Measurements from ENCODE around the gene CPEB3. TPM values are rescaled to one million over a fixed set of nuclear protein-coding genes. Genes with fewer than 3 reads are reported as not detected.
"Not testable (repeated sequence)": the region's sequence is repeated elsewhere in the genome, so short reads cannot be mapped to it uniquely, and the experiment has no call there.

Gene CPEB3
- total RNA-seq, 1 experiment from 2014 or later = 1.1 TPM

DNA sequence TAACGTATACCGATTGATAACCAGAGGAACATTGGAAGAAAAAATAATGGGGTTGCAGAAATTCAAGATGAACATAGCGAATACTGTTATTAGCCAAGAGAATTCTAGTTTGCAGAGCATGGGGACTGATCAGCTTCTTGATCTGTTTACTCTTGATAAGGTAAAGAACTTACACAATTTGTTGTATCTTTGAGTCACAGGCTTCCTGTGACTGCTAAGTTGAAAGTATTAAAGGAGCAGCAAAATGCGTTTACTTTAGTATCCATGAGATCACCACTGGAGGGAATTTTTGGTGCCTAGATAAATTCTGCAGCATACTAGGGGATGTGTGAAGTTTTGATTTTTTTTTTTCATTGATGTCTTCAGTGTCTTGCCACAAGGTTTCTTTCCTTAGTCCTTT is 263.7 kb downstream of the CPEB3 start:
- TF ChIP-seq, protein P1, sequence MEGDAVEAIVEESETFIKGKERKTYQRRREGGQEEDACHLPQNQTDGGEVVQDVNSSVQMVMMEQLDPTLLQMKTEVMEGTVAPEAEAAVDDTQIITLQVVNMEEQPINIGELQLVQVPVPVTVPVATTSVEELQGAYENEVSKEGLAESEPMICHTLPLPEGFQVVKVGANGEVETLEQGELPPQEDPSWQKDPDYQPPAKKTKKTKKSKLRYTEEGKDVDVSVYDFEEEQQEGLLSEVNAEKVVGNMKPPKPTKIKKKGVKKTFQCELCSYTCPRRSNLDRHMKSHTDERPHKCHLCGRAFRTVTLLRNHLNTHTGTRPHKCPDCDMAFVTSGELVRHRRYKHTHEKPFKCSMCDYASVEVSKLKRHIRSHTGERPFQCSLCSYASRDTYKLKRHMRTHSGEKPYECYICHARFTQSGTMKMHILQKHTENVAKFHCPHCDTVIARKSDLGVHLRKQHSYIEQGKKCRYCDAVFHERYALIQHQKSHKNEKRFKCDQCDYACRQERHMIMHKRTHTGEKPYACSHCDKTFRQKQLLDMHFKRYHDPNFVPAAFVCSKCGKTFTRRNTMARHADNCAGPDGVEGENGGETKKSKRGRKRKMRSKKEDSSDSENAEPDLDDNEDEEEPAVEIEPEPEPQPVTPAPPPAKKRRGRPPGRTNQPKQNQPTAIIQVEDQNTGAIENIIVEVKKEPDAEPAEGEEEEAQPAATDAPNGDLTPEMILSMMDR (conservative IDR thresholded peaks at IDR 0.05; ENCODE audit: low read depth, low read length) = no peak
- TF ChIP-seq EZH2 (IDR thresholded peaks at IDR 0.05; ENCODE audit: borderline replicate concordance, low read depth, low read length, poor library complexity, severe bottlenecking) = no peak
- no peak overlapping the region for H3K27ac ChIP-seq (ENCODE audit: low read depth, low read length, poor library complexity, severe bottlenecking)
- DNase-seq (ENCODE audit: low spot score) = no peak
- ChIA-PET POLR2A (ENCODE audit: low non-redundant PET) (no interaction called here), CTCF (no interaction called here)
- no peak overlapping the region for H3K4me3 ChIP-seq (ENCODE audit: low read depth, low read length, poor library complexity, severe bottlenecking)
- BruUV-seq (replicated peaks) = no TSS peak
- no peaks in the 10 kb centered on the region for H3K27me3 ChIP-seq (replicated peaks; ENCODE audit: insufficient read depth, low read depth, low read length, poor library complexity)
- H3K36me3 ChIP-seq (ENCODE audit: insufficient read depth, low read length, poor library complexity, severe bottlenecking) = peaks cover 74% of the 10 kb centered on the region
- no peaks in the 10 kb centered on the region for H3K4me1 ChIP-seq (ENCODE audit: insufficient read depth, low read length, poor library complexity, severe bottlenecking)
- no peaks in the 10 kb centered on the region for H3K9me3 ChIP-seq (ENCODE audit: low read depth, low read length, poor library complexity, severe bottlenecking)
- intact Hi-C loops (cut with micrococcal nuclease; ENCODE audit: unreplicated experiment) = no loop called here

DNA sequence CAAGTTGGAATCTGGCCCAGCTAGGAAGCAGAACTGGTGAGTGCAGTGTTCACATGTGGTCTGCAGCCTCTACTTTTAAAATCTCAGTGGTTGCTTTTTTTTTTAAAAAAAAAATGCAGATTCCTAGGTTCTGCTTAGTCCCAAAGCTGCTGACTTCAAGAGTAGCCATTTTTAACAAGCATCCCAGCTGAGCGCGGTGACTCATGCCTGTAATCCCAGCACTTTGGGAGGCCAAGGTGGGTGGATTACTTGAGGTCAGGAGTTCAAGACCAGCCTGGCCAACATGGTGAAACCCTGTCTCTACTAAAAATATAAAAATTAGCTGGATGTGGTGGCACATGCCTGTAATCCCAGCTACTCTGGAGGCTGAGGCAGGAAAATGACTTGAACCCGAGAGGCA is 265.5 kb downstream of the CPEB3 start:
- DNase-seq (ENCODE audit: low spot score); H3K27me3 ChIP-seq (replicated peaks; ENCODE audit: insufficient read depth, low read depth, low read length, poor library complexity); intact Hi-C loops (cut with micrococcal nuclease; ENCODE audit: unreplicated experiment); H3K9me3 ChIP-seq (ENCODE audit: low read depth, low read length, poor library complexity, severe bottlenecking); H3K27ac ChIP-seq (ENCODE audit: low read depth, low read length, poor library complexity, severe bottlenecking); H3K4me1 ChIP-seq (ENCODE audit: insufficient read depth, low read length, poor library complexity, severe bottlenecking); BruUV-seq (replicated peaks); H3K4me3 ChIP-seq (ENCODE audit: low read depth, low read length, poor library complexity, severe bottlenecking): not testable (repeated sequence)
- peaks cover 71% of the 10 kb centered on the region for H3K36me3 ChIP-seq (ENCODE audit: insufficient read depth, low read length, poor library complexity, severe bottlenecking)
- ChIA-PET POLR2A (ENCODE audit: low non-redundant PET) (interaction anchor here (0.5 kb wide), 1 partner anchor 419 kb away, joined by 6 read pairs; no protein-coding TSS in a partner anchor), CTCF (interaction anchor here (0.7 kb wide), 1 partner anchor 407 kb away, joined by 3 read pairs; no protein-coding TSS in a partner anchor)

DNA sequence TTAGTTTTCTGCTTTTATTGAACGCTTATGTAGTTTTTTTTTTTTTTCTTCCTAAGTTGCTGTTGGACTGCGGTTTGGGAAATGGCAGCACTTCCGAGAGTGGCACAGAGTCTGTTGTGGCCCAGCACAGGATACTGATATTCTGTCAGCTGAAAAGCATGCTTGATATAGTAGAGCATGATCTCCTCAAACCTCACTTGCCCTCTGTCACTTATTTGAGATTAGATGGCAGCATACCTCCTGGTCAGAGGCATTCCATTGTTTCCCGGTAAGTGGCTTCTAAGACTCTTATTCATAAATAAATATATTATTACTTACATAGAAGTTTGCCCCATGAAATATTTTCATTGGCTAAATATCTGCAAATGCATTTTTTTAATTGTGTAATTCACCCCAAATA is 266.2 kb downstream of the CPEB3 start:
- CTCF ChIA-PET = interaction anchor here (0.7 kb wide), 1 partner anchor 408 kb away, joined by 3 read pairs; no protein-coding TSS in a partner anchor
- no peak for TF ChIP-seq EZH2 (IDR thresholded peaks at IDR 0.05; ENCODE audit: borderline replicate concordance, low read depth, low read length, poor library complexity, severe bottlenecking)
- TF ChIP-seq, protein P1 (conservative IDR thresholded peaks at IDR 0.05; ENCODE audit: low read depth, low read length) = no peak
- Histone ChIP-seq H3K27me3 (replicated peaks; ENCODE audit: insufficient read depth, low read depth, low read length, poor library complexity) (no peaks in the 10 kb centered on the region), H3K27ac (ENCODE audit: low read depth, low read length, poor library complexity, severe bottlenecking) (no peak overlapping the region), H3K36me3 (ENCODE audit: insufficient read depth, low read length, poor library complexity, severe bottlenecking) (peaks cover 72% of the 10 kb centered on the region), H3K4me1 (ENCODE audit: insufficient read depth, low read length, poor library complexity, severe bottlenecking) (no peaks in the 10 kb centered on the region), H3K9me3 (ENCODE audit: low read depth, low read length, poor library complexity, severe bottlenecking) (no peaks in the 10 kb centered on the region), H3K4me3 (ENCODE audit: low read depth, low read length, poor library complexity, severe bottlenecking) (no peak overlapping the region)
- BruUV-seq (replicated peaks) = no TSS peak
- no peak for DNase-seq (ENCODE audit: low spot score)
- POLR2A ChIA-PET (ENCODE audit: low non-redundant PET) = no interaction called here
- intact Hi-C loops (cut with micrococcal nuclease; ENCODE audit: unreplicated experiment) = no loop called here

DNA sequence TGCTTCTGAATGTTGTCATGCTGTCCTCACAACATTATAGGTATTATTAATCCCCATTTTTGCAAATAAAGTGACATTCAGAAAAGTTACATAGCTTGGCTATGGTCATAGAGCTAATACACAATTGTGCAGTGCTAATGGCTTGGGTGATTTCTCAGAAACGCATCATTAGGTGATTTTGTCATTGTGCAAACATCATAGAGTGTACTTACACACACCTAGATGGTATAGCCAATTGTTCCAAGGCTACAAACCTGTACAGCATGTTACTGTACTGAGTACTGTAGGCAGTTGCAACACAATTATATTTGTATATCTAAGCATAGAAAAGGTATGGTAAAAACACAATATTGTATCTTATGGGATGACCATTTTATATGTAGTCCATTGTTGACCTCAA is 276.3 kb downstream of the CPEB3 start:
- Histone ChIP-seq H3K9me3 (ENCODE audit: low read depth, low read length, poor library complexity, severe bottlenecking) (no peaks in the 10 kb centered on the region), H3K36me3 (ENCODE audit: insufficient read depth, low read length, poor library complexity, severe bottlenecking) (peaks cover 41% of the 10 kb centered on the region), H3K27me3 (replicated peaks; ENCODE audit: insufficient read depth, low read depth, low read length, poor library complexity) (no peaks in the 10 kb centered on the region), H3K4me1 (ENCODE audit: insufficient read depth, low read length, poor library complexity, severe bottlenecking) (no peaks in the 10 kb centered on the region), H3K27ac (ENCODE audit: low read depth, low read length, poor library complexity, severe bottlenecking) (no peak overlapping the region), H3K4me3 (ENCODE audit: low read depth, low read length, poor library complexity, severe bottlenecking) (no peak overlapping the region)
- TF ChIP-seq, protein P1 (conservative IDR thresholded peaks at IDR 0.05; ENCODE audit: low read depth, low read length) = no peak
- no peak for TF ChIP-seq EZH2 (IDR thresholded peaks at IDR 0.05; ENCODE audit: borderline replicate concordance, low read depth, low read length, poor library complexity, severe bottlenecking)
- ChIA-PET POLR2A (ENCODE audit: low non-redundant PET) (no interaction called here), CTCF (no interaction called here)
- no TSS peak for BruUV-seq (replicated peaks)
- intact Hi-C loops (cut with micrococcal nuclease; ENCODE audit: unreplicated experiment) = no loop called here
- DNase-seq (ENCODE audit: low spot score) = no peak
